ENCODE results near the gene MSL1. TPM values are rescaled to one million over a fixed set of nuclear protein-coding genes. Genes with fewer than 3 reads are reported as not detected.

MSL1 gene
- 53.1 to 64.7 TPM (median 63.2 TPM) in 5 replicates for total RNA-seq (2022; extraction: Qiagen RNA extraction; ENCODE audit: low read depth)

GRCh38 chr17:40121181-40122135 lies at the start of gene MSL1:
Gene MSL1, plus strand, starts transcription at chr17:40121971. Its CDS starts 642 bp downstream, at chr17:40122613.

GRCh38 chr17:40100419-40100668 lies 21.4 kb upstream of the MSL1 start, which contains the start of gene NR1D1:
Gene NR1D1, minus strand, starts transcription at chr17:40100589. Its CDS starts 495 bp downstream, at chr17:40100094.

GRCh38 chr17:40177275-40177874 lies 55.6 kb downstream of the MSL1 start, which contains the start of gene RAPGEFL1:
Gene RAPGEFL1, plus strand, starts transcription at chr17:40177470. Its CDS starts 392 bp downstream, at chr17:40177862.

Other genes starting within 250 kb of the MSL1 start
- 1.6 to 3.1 TPM (median 2.4 TPM) in 5 replicates for gene GSDMB, start 203.3 kb upstream of the MSL1 start, total RNA-seq (2022; extraction: Qiagen RNA extraction; ENCODE audit: low read depth)
- 36.6 to 48.2 TPM (median 41.9 TPM) in 5 replicates for gene ORMDL3, start 194.4 kb upstream of the MSL1 start, total RNA-seq (2022; extraction: Qiagen RNA extraction; ENCODE audit: low read depth)
- gene LRRC3C, start 194.2 kb upstream of the MSL1 start, total RNA-seq (2022; extraction: Qiagen RNA extraction; ENCODE audit: low read depth): not detected in 5 replicates
- gene GSDMA, start 159.0 kb upstream of the MSL1 start, total RNA-seq (2022; extraction: Qiagen RNA extraction; ENCODE audit: low read depth): not detected in 5 replicates
- 150 to 178 TPM (median 172 TPM) in 5 replicates for gene PSMD3, start 141.2 kb upstream of the MSL1 start, total RNA-seq (2022; extraction: Qiagen RNA extraction; ENCODE audit: low read depth)
- gene CSF3, start 106.5 kb upstream of the MSL1 start, total RNA-seq (2022; extraction: Qiagen RNA extraction; ENCODE audit: low read depth): 0.16 to 0.69 TPM (median 0.48 TPM) in 5 replicates
- 45.6 to 57.3 TPM (median 54.6 TPM) in 5 replicates for gene MED24, start 67.6 kb upstream of the MSL1 start, total RNA-seq (2022; extraction: Qiagen RNA extraction; ENCODE audit: low read depth)
- gene THRA, start 59.0 kb upstream of the MSL1 start, total RNA-seq (2022; extraction: Qiagen RNA extraction; ENCODE audit: low read depth): 17.8 to 25.3 TPM (median 23.9 TPM) in 5 replicates
- 8.6 to 11.3 TPM (median 10.7 TPM) in 5 replicates for gene NR1D1, start 21.4 kb upstream of the MSL1 start, total RNA-seq (2022; extraction: Qiagen RNA extraction; ENCODE audit: low read depth)
- 42.3 to 46.0 TPM (median 44.3 TPM) in 5 replicates for gene CASC3, start 18.6 kb downstream of the MSL1 start, total RNA-seq (2022; extraction: Qiagen RNA extraction; ENCODE audit: low read depth)
- gene RAPGEFL1, start 55.5 kb downstream of the MSL1 start, total RNA-seq (2022; extraction: Qiagen RNA extraction; ENCODE audit: low read depth): 2.4 to 3.4 TPM (median 2.7 TPM) in 5 replicates
- 18.7 to 22.2 TPM (median 20.2 TPM) in 5 replicates for gene WIPF2, start 97.3 kb downstream of the MSL1 start, total RNA-seq (2022; extraction: Qiagen RNA extraction; ENCODE audit: low read depth)
- 50.0 to 54.4 TPM (median 52.5 TPM) in 5 replicates for gene CDC6, start 165.9 kb downstream of the MSL1 start, total RNA-seq (2022; extraction: Qiagen RNA extraction; ENCODE audit: low read depth)
- gene RARA, start 187.2 kb downstream of the MSL1 start, total RNA-seq (2022; extraction: Qiagen RNA extraction; ENCODE audit: low read depth): 37.5 to 48.7 TPM (median 40.9 TPM) in 5 replicates
- 0.57 to 1.1 TPM (median 0.96 TPM) in 5 replicates for gene GJD3, start 242.8 kb downstream of the MSL1 start, total RNA-seq (2022; extraction: Qiagen RNA extraction; ENCODE audit: low read depth)

Measured in A549 treated with GW870086 at 1 μM for 4 hours (cell line).